ENCODE data around the gene DIDO1. TPM values are rescaled to one million over a fixed set of nuclear protein-coding genes. Genes with fewer than 3 reads are reported as not detected.

The DIDO1 gene
- total and polyA plus RNA-seq, 9 of the 15 experiments (the other 6 are each of a cell fraction or from before 2014, with no cell fraction given): 4.4 to 46.8 (median 31.2) TPM

DNA sequence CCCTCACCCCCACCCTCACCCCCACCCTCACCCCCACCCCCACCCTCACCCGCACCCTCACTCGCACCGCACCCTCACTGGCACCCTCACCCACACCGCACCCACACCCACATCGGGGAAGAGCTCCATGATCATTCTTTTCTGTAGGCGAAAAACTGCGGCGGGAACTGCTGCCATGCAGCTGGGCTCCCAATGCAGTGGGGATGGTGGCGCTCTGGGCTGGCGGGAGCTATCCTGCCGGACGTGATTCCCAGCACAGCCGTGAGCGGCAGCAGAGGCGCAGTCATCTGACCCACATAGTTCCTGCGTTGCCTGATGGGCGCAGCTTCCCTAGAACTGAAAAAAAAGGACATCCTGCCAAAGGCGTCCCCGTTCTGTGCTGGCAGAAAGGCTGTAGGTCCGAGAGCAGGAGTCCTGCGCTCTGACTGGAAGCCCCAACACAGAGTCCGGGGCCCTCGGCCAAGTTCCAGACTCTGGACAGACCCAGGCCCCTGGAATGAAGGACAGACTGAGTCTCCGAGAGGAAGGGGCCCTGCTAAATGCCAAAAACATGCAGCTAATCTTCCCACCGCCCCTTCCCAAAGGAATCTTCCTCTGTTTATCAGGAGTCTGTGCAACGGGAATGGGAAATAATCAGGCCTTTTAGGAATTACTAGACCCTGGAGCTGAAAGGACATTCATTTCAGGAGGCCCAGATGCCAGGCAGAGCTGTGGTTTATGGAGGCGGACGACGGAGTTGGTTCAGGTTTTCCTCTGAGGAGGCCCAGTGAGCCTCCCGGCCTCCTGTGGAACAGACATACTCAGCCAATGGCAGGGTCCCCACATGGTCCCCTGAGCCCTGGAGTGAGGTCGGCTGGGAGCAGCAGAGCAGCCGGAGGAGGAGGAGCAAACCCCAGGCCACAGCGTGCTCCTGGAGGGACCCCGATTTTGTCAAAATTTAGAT is 50.6 kb downstream of the DIDO1 start (continued):
- TF ChIP-seq, protein P1, sequence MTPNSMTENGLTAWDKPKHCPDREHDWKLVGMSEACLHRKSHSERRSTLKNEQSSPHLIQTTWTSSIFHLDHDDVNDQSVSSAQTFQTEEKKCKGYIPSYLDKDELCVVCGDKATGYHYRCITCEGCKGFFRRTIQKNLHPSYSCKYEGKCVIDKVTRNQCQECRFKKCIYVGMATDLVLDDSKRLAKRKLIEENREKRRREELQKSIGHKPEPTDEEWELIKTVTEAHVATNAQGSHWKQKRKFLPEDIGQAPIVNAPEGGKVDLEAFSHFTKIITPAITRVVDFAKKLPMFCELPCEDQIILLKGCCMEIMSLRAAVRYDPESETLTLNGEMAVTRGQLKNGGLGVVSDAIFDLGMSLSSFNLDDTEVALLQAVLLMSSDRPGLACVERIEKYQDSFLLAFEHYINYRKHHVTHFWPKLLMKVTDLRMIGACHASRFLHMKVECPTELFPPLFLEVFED (CRISPR knock-in tag; conservative IDR thresholded peaks at IDR 0.05): no peak
- no peak for TF ChIP-seq ZNF431 (CRISPR knock-in tag; IDR thresholded peaks at IDR 0.05)
- peak; percentile 12; the same call in 1 of the 2 replicates for TF ChIP-seq TCF3 (CRISPR knock-in tag; IDR thresholded peaks at IDR 0.05)
- no peak for TF ChIP-seq CHAMP1 (IDR thresholded peaks at IDR 0.05)
- TF ChIP-seq ARID2 (IDR thresholded peaks at IDR 0.05): no peak
- TF ChIP-seq SMARCA4 (IDR thresholded peaks at IDR 0.05): no peak
- peak; percentile 85 for TF ChIP-seq ZHX1 (conservative IDR thresholded peaks at IDR 0.05; ENCODE audit: low read length)
- TF ChIP-seq NRF1 (conservative IDR thresholded peaks at IDR 0.05 in 1 of 2, IDR thresholded peaks at IDR 0.05 in 1 of 2): peak; percentile 72 to 79
- TF ChIP-seq, protein P2, sequence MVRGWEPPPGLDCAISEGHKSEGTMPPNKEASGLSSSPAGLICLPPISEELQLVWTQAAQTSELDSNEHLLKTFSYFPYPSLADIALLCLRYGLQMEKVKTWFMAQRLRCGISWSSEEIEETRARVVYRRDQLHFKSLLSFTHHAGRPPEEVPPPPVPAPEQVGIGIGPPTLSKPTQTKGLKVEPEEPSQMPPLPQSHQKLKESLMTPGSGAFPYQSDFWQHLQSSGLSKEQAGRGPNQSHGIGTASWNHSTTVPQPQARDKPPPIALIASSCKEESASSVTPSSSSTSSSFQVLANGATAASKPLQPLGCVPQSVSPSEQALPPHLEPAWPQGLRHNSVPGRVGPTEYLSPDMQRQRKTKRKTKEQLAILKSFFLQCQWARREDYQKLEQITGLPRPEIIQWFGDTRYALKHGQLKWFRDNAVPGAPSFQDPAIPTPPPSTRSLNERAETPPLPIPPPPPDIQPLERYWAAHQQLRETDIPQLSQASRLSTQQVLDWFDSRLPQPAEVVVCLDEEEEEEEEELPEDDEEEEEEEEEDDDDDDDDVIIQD (CRISPR knock-in tag; IDR thresholded peaks at IDR 0.05): no peak
- 0 out of 2 replicates have a peak, but pooled peaks have one; percentile 40 for TF ChIP-seq ZKSCAN1 (IDR thresholded peaks at IDR 0.05; ENCODE audit: low read depth, low read length)
- no peak for TF ChIP-seq ZKSCAN8 (CRISPR knock-in tag; IDR thresholded peaks at IDR 0.05)
- no peak for TF ChIP-seq RFX7 (CRISPR knock-in tag; IDR thresholded peaks at IDR 0.05)
- peak; percentile 90; the same call in 1 of the 2 replicates for TF ChIP-seq RB1 (IDR thresholded peaks at IDR 0.05; ENCODE audit: low read depth)
- no peak for TF ChIP-seq CCNT2 (IDR thresholded peaks at IDR 0.05; ENCODE audit: borderline replicate concordance, extremely low read depth, insufficient read length, low read depth, low read length)
- peak in 1 of 2 experiments; percentile 85; a peak in 2 of 4 replicates for TF ChIP-seq ARNT (IDR thresholded peaks at IDR 0.05)
- TF ChIP-seq ZNF282 (CRISPR knock-in tag; IDR thresholded peaks at IDR 0.05): 0 out of 2 replicates have a peak, but pooled peaks have one; percentile 72

All from K562 (cell line).